GM18873 (cell line): ENCODE results near the gene KRT27.

Source experiments
- ATAC-seq: cut with Tn5 transposase; IDR thresholded peaks from one replicate; pipeline ENCODE4 v1.9.1; 2021; ENCODE audit warnings: mild to moderate bottlenecking, moderate library complexity, moderate number of reproducible peaks; ENCODE audit not compliant: unreplicated experiment, low FRiP score

KRT27 gene

GRCh38 chr17:40812639-40813038 lies 30.3 kb upstream of the KRT27 start:
- ATAC-seq = no peak

GRCh38 chr17:40810494-40810893 lies 28.1 kb upstream of the KRT27 start:
- ATAC-seq = no peak

- ATAC-seq = no peak
Measured at GRCh38 chr17:40809721-40810421, 27.5 kb upstream of the KRT27 start.

- no peak for ATAC-seq
Measured at GRCh38 chr17:40806131-40806530, 23.8 kb upstream of the KRT27 start.

GRCh38 chr17:40803617-40804082 lies 21.3 kb upstream of the KRT27 start:
- ATAC-seq = no peak

GRCh38 chr17:40801157-40801556 lies 18.8 kb upstream of the KRT27 start:
- no peak for ATAC-seq

GRCh38 chr17:40800381-40800780 lies 18.0 kb upstream of the KRT27 start:
- ATAC-seq = no peak

- no peak for ATAC-seq
Measured at GRCh38 chr17:40799859-40800258, 17.5 kb upstream of the KRT27 start, which contains the start of gene KRT28. TSS of gene KRT28 (minus strand) at chr17:40799959. CDS start at chr17:40799893, 66 bp downstream.

- ATAC-seq = no peak
Measured at GRCh38 chr17:40796846-40797245, 14.5 kb upstream of the KRT27 start.

- ATAC-seq = no peak
Measured at GRCh38 chr17:40795019-40795667, 12.8 kb upstream of the KRT27 start.

- ATAC-seq = no peak
Measured at GRCh38 chr17:40794466-40794865, 12.1 kb upstream of the KRT27 start.

- ATAC-seq = no peak
Measured at GRCh38 chr17:40793832-40794231, 11.5 kb upstream of the KRT27 start.

GRCh38 chr17:40791787-40792436 lies 9.6 kb upstream of the KRT27 start:
- ATAC-seq = no peak

- no peak for ATAC-seq
Measured at GRCh38 chr17:40791111-40791510, 8.8 kb upstream of the KRT27 start.

GRCh38 chr17:40779181-40779909 lies 3.0 kb downstream of the KRT27 start:
- ATAC-seq = no peak

- no peak for ATAC-seq
Measured at GRCh38 chr17:40778461-40778860, 3.9 kb downstream of the KRT27 start.

- no peak for ATAC-seq
Measured at GRCh38 chr17:40777971-40778370, 4.4 kb downstream of the KRT27 start.

GRCh38 chr17:40777459-40777858 lies 4.9 kb downstream of the KRT27 start:
- no peak for ATAC-seq

GRCh38 chr17:40775945-40776344 lies 6.4 kb downstream of the KRT27 start:
- ATAC-seq = no peak

- no peak for ATAC-seq
Measured at GRCh38 chr17:40772101-40772500, 10.2 kb downstream of the KRT27 start, which contains the start of gene KRT26. TSS of gene KRT26 (minus strand) at chr17:40772201. CDS start at chr17:40772113, 88 bp downstream.

GRCh38 chr17:40765657-40766056 lies 16.7 kb downstream of the KRT27 start:
- ATAC-seq = no peak
